SH-SY5Y (cell line): Measurements from ENCODE around the gene SETBP1.

Experiments
- GATA2 ChIP-seq: IDR thresholded peaks from 2 replicates; pipeline ENCODE4 v1.6.1; 2011; ENCODE audit warnings: mild to moderate bottlenecking, low read depth, low read length
- GATA3 ChIP-seq: IDR thresholded peaks from 2 replicates; pipeline ENCODE4 v1.6.1; 2011; ENCODE audit warnings: low read depth, mild to moderate bottlenecking, low read length, moderate library complexity

- TF ChIP-seq GATA2 (no peak), GATA3 (no peak)
Measured at GRCh38 chr18:44671914-44672313, 8.8 kb upstream of the SETBP1 start.
